K562 (cell line): Measurements from ENCODE around the gene TGFBR3L. TPM values are rescaled to one million over a fixed set of nuclear protein-coding genes. Genes with fewer than 3 reads are reported as not detected.

Experiments used
- ARHGAP35 ChIP-seq: fragments of 450-650 bp; IDR thresholded peaks from 2 replicates; pipeline ENCODE4 v1.6.1; 2018; ENCODE audit not compliant: partially characterized antibody
- CREB5 ChIP-seq: fragments of 250-450 bp; sonication (Bioruptor Pico); IDR thresholded peaks from 2 replicates; pipeline ENCODE4 v1.5.0; 2020; ENCODE audit warnings: mild to moderate bottlenecking
- E2F5 ChIP-seq: sonication (generic); formaldehyde crosslinking; IDR thresholded peaks from 2 replicates; pipeline ENCODE4 v1.8.0; 2022; ENCODE audit warnings: mild to moderate bottlenecking, missing genetic modification reagents
- ELK3 ChIP-seq: fragments of 450-650 bp; formaldehyde crosslinking; IDR thresholded peaks from 2 replicates; pipeline ENCODE4 v1.4.0; 2020; ENCODE audit warnings: mild to moderate bottlenecking
- HCFC1 ChIP-seq: IDR thresholded peaks from 2 replicates; pipeline ENCODE4 v1.6.1; 2012; ENCODE audit warnings: low read depth, low read length, improper control_type of control experiment
- HDAC6 ChIP-seq: IDR thresholded peaks from 2 replicates; pipeline ENCODE4 v1.6.1; 2012; ENCODE audit warnings: low read depth, mild to moderate bottlenecking, control low read depth, inconsistent platforms, low read length, moderate library complexity
- HDGF ChIP-seq: fragments of 450-650 bp; IDR thresholded peaks from 2 replicates; pipeline ENCODE4 v1.6.1; 2016
- HMGXB4 ChIP-seq: sonication (generic); formaldehyde crosslinking; IDR thresholded peaks from 2 replicates; pipeline ENCODE4 v1.8.1; 2023; ENCODE audit warnings: mild to moderate bottlenecking, missing genetic modification reagents
- MCM3 ChIP-seq: fragments of 450-650 bp; IDR thresholded peaks from 2 replicates; pipeline ENCODE4 v1.6.1; 2016
- MIER1 ChIP-seq: fragments of 450-650 bp; IDR thresholded peaks from 2 replicates; pipeline ENCODE4 v1.6.1; 2016; ENCODE audit warnings: antibody characterized with exemption, mild to moderate bottlenecking, low read depth
- MXD1 ChIP-seq: fragments of 250-450 bp; sonication (Bioruptor Pico); IDR thresholded peaks from 2 replicates; pipeline ENCODE4 v1.8.0; 2021; ENCODE audit warnings: borderline replicate concordance, mild to moderate bottlenecking, moderate library complexity; ENCODE audit not compliant: poor library complexity, severe bottlenecking
- PCBP2 ChIP-seq: fragments of 200-400 bp; formaldehyde crosslinking; IDR thresholded peaks from 2 replicates; pipeline ENCODE4 v1.6.1; 2018; ENCODE audit warnings: low read length, low read depth, mild to moderate bottlenecking, moderate library complexity; ENCODE audit not compliant: poor library complexity, severe bottlenecking
- PPARD ChIP-seq: fragments of 250-450 bp; sonication (Bioruptor Pico); IDR thresholded peaks from 2 replicates; pipeline ENCODE4 v1.8.0; 2022; ENCODE audit warnings: inconsistent platforms, mild to moderate bottlenecking, moderate library complexity
- RHOXF2B ChIP-seq: fragments of 250-450 bp; sonication (Bioruptor Pico); conservative IDR thresholded peaks from 2 replicates; pipeline ENCODE4 v1.5.1; 2021
- SAP30 ChIP-seq: fragments of 200-600 bp; sonication (generic); IDR thresholded peaks from 2 replicates; pipeline ENCODE4 v1.6.1; 2012; ENCODE audit warnings: borderline replicate concordance, low read depth, mild to moderate bottlenecking, moderate library complexity, low read length, control low read depth, inconsistent platforms; ENCODE audit not compliant: insufficient read depth, poor library complexity, severe bottlenecking
- SMARCC2 ChIP-seq: fragments of 450-650 bp; IDR thresholded peaks from 2 replicates; pipeline ENCODE4 v1.6.1; 2017; ENCODE audit warnings: antibody characterized with exemption, moderate library complexity, mild to moderate bottlenecking, low read depth
- SUPT5H ChIP-seq: fragments of 450-650 bp; IDR thresholded peaks from 2 replicates; pipeline ENCODE4 v1.6.1; 2016
- TRIM28 ChIP-seq: fragments of 450-650 bp; IDR thresholded peaks from 2 replicates; pipeline ENCODE4 v1.6.1; 2017
- ZFP36 ChIP-seq: fragments of 150-350 bp; IDR thresholded peaks from 2 replicates; pipeline ENCODE4 v1.6.1; 2018; ENCODE audit warnings: low read length, low read depth; ENCODE audit not compliant: partially characterized antibody
- ZNF197 ChIP-seq: fragments of 200-800 bp; sonication (Bioruptor generic); IDR thresholded peaks from 2 replicates; pipeline ENCODE4 v1.6.1; 2016; ENCODE audit warnings: low read depth, missing genetic modification characterization, missing compliant biosample characterization
- ZNF232 ChIP-seq: sonication (generic); formaldehyde crosslinking; IDR thresholded peaks from 2 replicates; pipeline ENCODE4 v1.8.0; 2022; ENCODE audit warnings: mild to moderate bottlenecking, missing genetic modification reagents
- ZNF239 ChIP-seq: fragments of 250-450 bp; sonication (Bioruptor Pico); IDR thresholded peaks from 2 replicates; pipeline ENCODE4 v1.4.0; 2020; ENCODE audit warnings: mild to moderate bottlenecking
- ZNF436 ChIP-seq: fragments of 250-450, 450-650 bp; sonication (Bioruptor Pico); formaldehyde crosslinking; IDR thresholded peaks from 2 replicates; pipeline ENCODE4 v1.7.0; 2020; ENCODE audit warnings: mild to moderate bottlenecking
- ZNF444 ChIP-seq: fragments of 250-450 bp; sonication (Bioruptor Pico); IDR thresholded peaks from 2 replicates; pipeline ENCODE4 v1.4.0; 2020; ENCODE audit warnings: mild to moderate bottlenecking, moderate library complexity
- ZNF695 ChIP-seq: fragments of 450-650 bp; formaldehyde crosslinking; IDR thresholded peaks from 2 replicates; pipeline ENCODE4 v1.4.0; 2020; ENCODE audit warnings: mild to moderate bottlenecking, moderate library complexity
- polyA plus RNA-seq, 8 experiments: library from polyadenylated mRNA; depleted of rRNA in 4 of 8; stranded (reverse) in 5 of 8; unstranded in 3 of 8; fragments of >200 nt; fragmentation: Nextera tagmentation in 2 of 8; fragmentation: Illumina TruSeq in 1 of 8; extraction: Ambion mirVana in 2 of 8; extraction: Trizol in 1 of 8; gene quantifications; 2 replicates each; pipeline versions ENCODE4 v1.2.1 to v1.2.3, GENCODE V29; 2011 to 2014; ENCODE audit warnings: inconsistent platforms in 1 of 8, missing spikeins in 1 of 8
- total RNA-seq, 7 experiments: library from RNA; depleted of rRNA in 6 of 7; stranded (reverse); fragments of >200 nt in 6 of 7; fragmentation: Illumina TruSeq in 2 of 7; extraction: Trizol in 2 of 7; gene quantifications; 2 replicates each; pipeline versions ENCODE4 v1.2.1 to v1.2.3, GENCODE V29; 2011 to 2021; ENCODE audit warnings: low replicate concordance in 1 of 7

Gene TGFBR3L
- total and polyA plus RNA-seq, 9 of the 15 experiments (the other 6 are each of a cell fraction or from before 2014, with no cell fraction given): not detected

- TF ChIP-seq CREB5 (CRISPR knock-in tag) (no peak), SMARCC2 (no peak), PCBP2 (peak; percentile 32), SAP30 (peak; percentile 45), PPARD (CRISPR knock-in tag) (no peak), RHOXF2B (CRISPR knock-in tag) (no peak), ZNF197 (no peak), ZFP36 (no peak), ZNF436 (CRISPR knock-in tag) (no peak), E2F5 (CRISPR knock-in tag) (peak; percentile 51; the same call in 1 of the 2 replicates), HCFC1 (no peak), ARHGAP35 (no peak), ZNF695 (CRISPR knock-in tag) (no peak), TRIM28 (no peak; the same call in 1 of the 2 replicates), ELK3 (CRISPR knock-in tag) (no peak), HMGXB4 (CRISPR knock-in tag) (peak; percentile 77; the same call in 1 of the 2 replicates), SUPT5H (no peak), ZNF444 (CRISPR knock-in tag) (no peak), MIER1 (no peak), HDGF (no peak), MXD1 (CRISPR knock-in tag) (no peak), ZNF232 (0 out of 2 replicates have a peak, but pooled peaks have one; percentile 51), MCM3 (no peak), ZNF239 (no peak), HDAC6 (no peak)
Observed at GRCh38 chr19:7925171-7925851, 10.7 kb downstream of the TGFBR3L start (continued).
